Measurements from ENCODE around the gene CFAP69.

DNA sequence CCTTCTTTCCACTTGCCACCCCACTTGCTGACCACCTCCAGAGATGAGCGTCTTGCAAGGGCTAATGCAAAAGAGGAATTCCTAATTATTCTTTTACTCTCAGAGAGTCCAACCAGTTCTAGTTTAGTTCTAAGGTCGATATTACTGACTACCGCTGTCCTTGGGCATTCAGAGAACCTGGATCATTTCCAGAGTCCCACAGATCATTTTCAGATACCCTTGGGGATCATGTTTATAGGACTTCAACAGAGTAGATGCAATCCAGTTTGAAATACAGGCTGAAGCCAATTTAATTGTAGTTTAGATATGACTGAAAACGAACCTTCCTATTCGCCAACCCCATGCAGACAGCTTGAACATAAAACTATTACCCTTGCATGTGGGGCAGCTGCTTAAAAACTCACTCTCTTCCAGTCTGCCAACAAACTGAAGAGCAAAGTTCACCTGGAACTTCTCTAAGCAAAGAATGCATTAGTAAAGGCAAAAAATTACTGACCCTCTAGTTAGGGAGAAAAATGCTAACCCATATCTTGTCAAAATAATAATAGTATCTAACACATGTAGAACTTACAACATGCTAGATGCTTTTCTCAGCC lies 22.4 kb downstream of the CFAP69 start:
- TF ChIP-seq, protein P1, sequence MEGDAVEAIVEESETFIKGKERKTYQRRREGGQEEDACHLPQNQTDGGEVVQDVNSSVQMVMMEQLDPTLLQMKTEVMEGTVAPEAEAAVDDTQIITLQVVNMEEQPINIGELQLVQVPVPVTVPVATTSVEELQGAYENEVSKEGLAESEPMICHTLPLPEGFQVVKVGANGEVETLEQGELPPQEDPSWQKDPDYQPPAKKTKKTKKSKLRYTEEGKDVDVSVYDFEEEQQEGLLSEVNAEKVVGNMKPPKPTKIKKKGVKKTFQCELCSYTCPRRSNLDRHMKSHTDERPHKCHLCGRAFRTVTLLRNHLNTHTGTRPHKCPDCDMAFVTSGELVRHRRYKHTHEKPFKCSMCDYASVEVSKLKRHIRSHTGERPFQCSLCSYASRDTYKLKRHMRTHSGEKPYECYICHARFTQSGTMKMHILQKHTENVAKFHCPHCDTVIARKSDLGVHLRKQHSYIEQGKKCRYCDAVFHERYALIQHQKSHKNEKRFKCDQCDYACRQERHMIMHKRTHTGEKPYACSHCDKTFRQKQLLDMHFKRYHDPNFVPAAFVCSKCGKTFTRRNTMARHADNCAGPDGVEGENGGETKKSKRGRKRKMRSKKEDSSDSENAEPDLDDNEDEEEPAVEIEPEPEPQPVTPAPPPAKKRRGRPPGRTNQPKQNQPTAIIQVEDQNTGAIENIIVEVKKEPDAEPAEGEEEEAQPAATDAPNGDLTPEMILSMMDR (IDR thresholded peaks at IDR 0.05), result no peak
- TF ChIP-seq ZFX (IDR thresholded peaks at IDR 0.05; ENCODE audit: borderline replicate concordance), result no peak
